Measurements from ENCODE around the gene OBP2A.

Gene OBP2A

GRCh38 chr9:135552698-135553171 lies 6.8 kb downstream of the OBP2A start:
- H3K27ac ChIP-seq (ENCODE audit: low read depth, low read length, poor library complexity, severe bottlenecking), result no peak overlapping the region
- no peaks in the 10 kb centered on the region for H3K79me2 ChIP-seq (ENCODE audit: insufficient read depth, low read length)
- no peaks in the 10 kb centered on the region for H3K9me2 ChIP-seq (ENCODE audit: low read depth, low read length)
- H3K4me3 ChIP-seq (ENCODE audit: low read depth, low read length, poor library complexity, severe bottlenecking), result no peak overlapping the region
- no peaks in the 10 kb centered on the region for H3K36me3 ChIP-seq (ENCODE audit: insufficient read depth, low read length)
- H3K9ac ChIP-seq (ENCODE audit: low read length), result no peak overlapping the region
- no peaks in the 10 kb centered on the region for H4K20me1 ChIP-seq (ENCODE audit: insufficient read depth, low read length)
- H2AFZ ChIP-seq (ENCODE audit: low read length), result no peak overlapping the region
- H3K27me3 ChIP-seq (ENCODE audit: insufficient read depth, low read length), result no peaks in the 10 kb centered on the region; the same call in 1 of the 2 replicates
- no peaks in the 10 kb centered on the region for H3K4me1 ChIP-seq (ENCODE audit: insufficient read depth, low read length, severe bottlenecking)
- no peaks in the 10 kb centered on the region for H3K9me3 ChIP-seq (ENCODE audit: low read length)
- H3K4me2 ChIP-seq (ENCODE audit: low read length), result no peak overlapping the region
- TF ChIP-seq, protein P1, sequence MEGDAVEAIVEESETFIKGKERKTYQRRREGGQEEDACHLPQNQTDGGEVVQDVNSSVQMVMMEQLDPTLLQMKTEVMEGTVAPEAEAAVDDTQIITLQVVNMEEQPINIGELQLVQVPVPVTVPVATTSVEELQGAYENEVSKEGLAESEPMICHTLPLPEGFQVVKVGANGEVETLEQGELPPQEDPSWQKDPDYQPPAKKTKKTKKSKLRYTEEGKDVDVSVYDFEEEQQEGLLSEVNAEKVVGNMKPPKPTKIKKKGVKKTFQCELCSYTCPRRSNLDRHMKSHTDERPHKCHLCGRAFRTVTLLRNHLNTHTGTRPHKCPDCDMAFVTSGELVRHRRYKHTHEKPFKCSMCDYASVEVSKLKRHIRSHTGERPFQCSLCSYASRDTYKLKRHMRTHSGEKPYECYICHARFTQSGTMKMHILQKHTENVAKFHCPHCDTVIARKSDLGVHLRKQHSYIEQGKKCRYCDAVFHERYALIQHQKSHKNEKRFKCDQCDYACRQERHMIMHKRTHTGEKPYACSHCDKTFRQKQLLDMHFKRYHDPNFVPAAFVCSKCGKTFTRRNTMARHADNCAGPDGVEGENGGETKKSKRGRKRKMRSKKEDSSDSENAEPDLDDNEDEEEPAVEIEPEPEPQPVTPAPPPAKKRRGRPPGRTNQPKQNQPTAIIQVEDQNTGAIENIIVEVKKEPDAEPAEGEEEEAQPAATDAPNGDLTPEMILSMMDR (IDR thresholded peaks at IDR 0.05; ENCODE audit: low read length), result no peak
- no peak for TF ChIP-seq EZH2 (IDR thresholded peaks at IDR 0.05; ENCODE audit: borderline replicate concordance, low read length)
- H3F3A ChIP-seq (ENCODE audit: insufficient read depth, low read length), result no peaks in the 10 kb centered on the region

GRCh38 chr9:135554718-135555117 lies 8.8 kb downstream of the OBP2A start:
- no peak overlapping the region for H2AFZ ChIP-seq (ENCODE audit: low read length)
- H3K9me2 ChIP-seq (ENCODE audit: low read depth, low read length), result no peaks in the 10 kb centered on the region
- no peaks in the 10 kb centered on the region for H3F3A ChIP-seq (ENCODE audit: insufficient read depth, low read length)
- H3K4me1 ChIP-seq (ENCODE audit: insufficient read depth, low read length, severe bottlenecking), result no peaks in the 10 kb centered on the region
- H3K9me3 ChIP-seq (ENCODE audit: low read length), result no peaks in the 10 kb centered on the region
- H4K20me1 ChIP-seq (ENCODE audit: insufficient read depth, low read length), result no peaks in the 10 kb centered on the region
- H3K4me2 ChIP-seq (ENCODE audit: low read length), result no peak overlapping the region
- no peak overlapping the region for H3K4me3 ChIP-seq (ENCODE audit: low read depth, low read length, poor library complexity, severe bottlenecking)
- no peaks in the 10 kb centered on the region for H3K36me3 ChIP-seq (ENCODE audit: insufficient read depth, low read length)
- H3K27me3 ChIP-seq (ENCODE audit: insufficient read depth, low read length), result no peaks in the 10 kb centered on the region; the same call in 1 of the 2 replicates
- TF ChIP-seq EZH2 (IDR thresholded peaks at IDR 0.05; ENCODE audit: borderline replicate concordance, low read length), result no peak
- TF ChIP-seq, protein P1 (IDR thresholded peaks at IDR 0.05; ENCODE audit: low read length), result no peak
- H3K9ac ChIP-seq (ENCODE audit: low read length), result no peak overlapping the region
- H3K27ac ChIP-seq (ENCODE audit: low read depth, low read length, poor library complexity, severe bottlenecking), result no peak overlapping the region
- H3K79me2 ChIP-seq (ENCODE audit: insufficient read depth, low read length), result no peaks in the 10 kb centered on the region

GRCh38 chr9:135555203-135555602 lies 9.3 kb downstream of the OBP2A start:
- TF ChIP-seq EZH2 (IDR thresholded peaks at IDR 0.05; ENCODE audit: borderline replicate concordance, low read length), result no peak
- TF ChIP-seq, protein P1 (IDR thresholded peaks at IDR 0.05; ENCODE audit: low read length), result no peak
- no peaks in the 10 kb centered on the region for H3K36me3 ChIP-seq (ENCODE audit: insufficient read depth, low read length)
- no peak overlapping the region for H2AFZ ChIP-seq (ENCODE audit: low read length)
- H3K27me3 ChIP-seq (ENCODE audit: insufficient read depth, low read length), result no peaks in the 10 kb centered on the region; the same call in 1 of the 2 replicates
- H3K9me3 ChIP-seq (ENCODE audit: low read length), result no peaks in the 10 kb centered on the region
- H3K9ac ChIP-seq (ENCODE audit: low read length), result no peak overlapping the region
- H3K4me2 ChIP-seq (ENCODE audit: low read length), result no peak overlapping the region
- no peak overlapping the region for H3K27ac ChIP-seq (ENCODE audit: low read depth, low read length, poor library complexity, severe bottlenecking)
- no peaks in the 10 kb centered on the region for H3K9me2 ChIP-seq (ENCODE audit: low read depth, low read length)
- no peaks in the 10 kb centered on the region for H3F3A ChIP-seq (ENCODE audit: insufficient read depth, low read length)
- no peak overlapping the region for H3K4me3 ChIP-seq (ENCODE audit: low read depth, low read length, poor library complexity, severe bottlenecking)
- no peaks in the 10 kb centered on the region for H4K20me1 ChIP-seq (ENCODE audit: insufficient read depth, low read length)
- no peaks in the 10 kb centered on the region for H3K79me2 ChIP-seq (ENCODE audit: insufficient read depth, low read length)
- H3K4me1 ChIP-seq (ENCODE audit: insufficient read depth, low read length, severe bottlenecking), result no peaks in the 10 kb centered on the region

All from OCI-LY1 (cell line).